ENCODE measurements around the gene SHISA9. TPM values are rescaled to one million over a fixed set of nuclear protein-coding genes. Genes with fewer than 3 reads are reported as not detected.

Gene SHISA9
- total RNA-seq, 1 donor from 2014 or later, result 0.17 TPM

Other genes starting within 250 kb of the SHISA9 start
- gene CPPED1, start 97.7 kb upstream of the SHISA9 start, total RNA-seq, result 23.1 and 26.0 TPM in 2 replicates